GM12878 (cell line): Measurements from ENCODE around the gene CREB3L4. TPM values are rescaled to one million over a fixed set of nuclear protein-coding genes. Genes with fewer than 3 reads are reported as not detected.

Experiments used
- ATAC-seq: fragments of 200-7000 bp; cut with Tn5 transposase; 3 replicates; pipeline ENCODE4 v1.9.1; 2020; ENCODE audit warnings: mild to moderate bottlenecking, moderate library complexity
- BruUV-seq: library from RNA; stranded (reverse); fragments of 400-500 nt; replicated peaks from 2 replicates; lab custom pipeline; 2021; lab: Mats Ljungman, UMichigan
- CTCF ChIA-PET: fragments of 300-600 bp; sonication (Branson Sonifier 250); formaldehyde crosslinking; extraction: SDS; loops from one replicate; lab custom pipeline; 2021; ENCODE audit warnings: inconsistent platforms; lab: Yijun Ruan, JAX
- POLR2A ChIA-PET: fragments of 350-600 bp; formaldehyde crosslinking; extraction: SDS; loops from one replicate; lab custom pipeline; 2021; ENCODE audit warnings: inconsistent platforms; lab: Charles Lee
- RAD21 ChIA-PET: fragments of 300-600 bp; sonication (Branson Sonifier 250); formaldehyde crosslinking; loops from one replicate; lab custom pipeline; 2023; ENCODE audit warnings: antibody characterized with exemption; ENCODE audit not compliant: unreplicated experiment; lab: Charles Lee
- SMC1A ChIA-PET: fragments of 300-600 bp; sonication (Branson Sonifier 250); formaldehyde crosslinking; loops from one replicate; lab custom pipeline; 2023; ENCODE audit not compliant: unreplicated experiment, uncharacterized antibody; lab: Charles Lee
- DNase-seq: peaks from one replicate; pipeline ENCODE4 v3.0.0-alpha.2; 2011; ENCODE audit warnings: low read depth, low spot score
- FAIRE-seq: peaks from 3 replicates; lab custom pipeline; 2011; peaks lifted over from hg19 to GRCh38; lab: Jason Lieb, UNC
- H2AFZ ChIP-seq: 2 replicates; pipeline ENCODE4 v1.6.0; 2011; ENCODE audit warnings: low read depth, low read length, control low read depth; ENCODE audit not compliant: control insufficient read depth
- H3K27ac ChIP-seq: 2 replicates; pipeline ENCODE4 v1.5.1; 2011; ENCODE audit warnings: control low read depth; ENCODE audit not compliant: control insufficient read depth, insufficient read depth
- H3K27me3 ChIP-seq, 2 experiments: replicated peaks in 1 of 2; 2 replicates each; pipeline versions ENCODE4 v1.6.0 to v1.6.1; 2011; ENCODE audit warnings: low read length in 1 of 2; ENCODE audit not compliant: control insufficient read depth in 2 of 2, insufficient read depth in 2 of 2
- H3K36me3 ChIP-seq, 2 experiments: 2 replicates each; pipeline ENCODE4 v1.5.1; 2011; ENCODE audit warnings: low read length in 1 of 2; ENCODE audit not compliant: control insufficient read depth in 2 of 2, insufficient read depth in 2 of 2
- H3K4me1 ChIP-seq: 2 replicates; pipeline ENCODE4 v1.6.1; 2011; ENCODE audit warnings: mild to moderate bottlenecking, low read length, moderate library complexity, mixed read lengths; ENCODE audit not compliant: control insufficient read depth, insufficient read depth
- H3K4me2 ChIP-seq: 2 replicates; pipeline ENCODE4 v1.6.0; 2011; ENCODE audit warnings: control low read depth; ENCODE audit not compliant: control insufficient read depth, insufficient read depth
- H3K4me3 ChIP-seq: fragments of 200-600 bp; sonication (generic); 2 replicates; pipeline ENCODE4 v1.5.1; 2016
- H3K79me2 ChIP-seq: 2 replicates; pipeline ENCODE4 v1.6.0; 2011; ENCODE audit warnings: low read length; ENCODE audit not compliant: control insufficient read depth, insufficient read depth
- H3K9ac ChIP-seq: 2 replicates; pipeline ENCODE4 v1.8.0; 2011; ENCODE audit warnings: low read length, control low read depth, mixed read lengths; ENCODE audit not compliant: control insufficient read depth, insufficient read depth
- H3K9me3 ChIP-seq: replicated peaks from 3 replicates; pipeline ENCODE4 v1.5.1; 2011; ENCODE audit warnings: mild to moderate bottlenecking, low read length; ENCODE audit not compliant: control insufficient read depth, insufficient read depth
- H4K20me1 ChIP-seq: 2 replicates; pipeline ENCODE4 v1.6.0; 2011; ENCODE audit not compliant: control insufficient read depth, insufficient read depth
- ATF7 ChIP-seq: fragments of 450-650 bp; IDR thresholded peaks from 2 replicates; pipeline ENCODE4 v1.6.1; 2016; ENCODE audit warnings: low read depth, mild to moderate bottlenecking
- NR2C2 ChIP-seq: IDR thresholded peaks from 2 replicates; pipeline ENCODE4 v1.6.1; 2011; ENCODE audit warnings: borderline replicate concordance, low read depth; ENCODE audit not compliant: control insufficient read depth, insufficient read length
- ZSCAN29 ChIP-seq: fragments of 450-650 bp; IDR thresholded peaks from 2 replicates; pipeline ENCODE4 v1.6.1; 2017; ENCODE audit warnings: mild to moderate bottlenecking, moderate library complexity
- WGBS: methylation state at CpG from one replicate; pipeline ENCODE4 v1.1.6; 2016; ENCODE audit warnings: low lambda C conversion rate; ENCODE audit not compliant: insufficient replicate concordance, insufficient coverage; ENCODE audit errors: missing lambda C conversion rate; 5-methylcytosine and 5-hydroxymethylcytosine counted together
- in situ Hi-C: fragments of 300-500 bp; cut with MboI; formaldehyde crosslinking; loops from 9 replicates; pipeline ENCODE4 v1.14.3; 2018; ENCODE audit warnings: mixed read lengths
- intact Hi-C: fragments of 100-400 bp; cut with micrococcal nuclease; formaldehyde crosslinking; loops from one replicate; pipeline ENCODE4 v1.14.2; 2022; ENCODE audit not compliant: unreplicated experiment
- polyA plus RNA-seq, 11 experiments: library from polyadenylated mRNA; depleted of rRNA in 4 of 11; unstranded in 6 of 11; stranded (reverse) in 5 of 11; fragments of >200 nt; fragmentation: Nextera tagmentation in 4 of 11; fragmentation: Illumina TruSeq in 1 of 11; extraction: Ambion mirVana in 4 of 11; extraction: Trizol in 1 of 11; gene quantifications; 1 replicate in 1 of 11; 2 replicates in 10 of 11; pipeline versions ENCODE4 v1.2.1 to v1.2.3, GENCODE V29; 2011 to 2016; ENCODE audit warnings: inconsistent platforms in 2 of 11, missing spikeins in 2 of 11, low read depth in 1 of 11
- total RNA-seq, 4 experiments: library from RNA; depleted of rRNA in 3 of 4; stranded (reverse); fragments of >200 nt in 3 of 4; fragmentation: Illumina TruSeq in 1 of 4; extraction: Trizol in 1 of 4; gene quantifications; 2 replicates each; pipeline versions ENCODE4 v1.2.1 to v1.2.3, GENCODE V29; 2013 to 2021
- TF ChIP-seq, protein P1 (sequence below): fragments of 450-650 bp; IDR thresholded peaks from 2 replicates; pipeline ENCODE4 v1.6.1; 2017; ENCODE audit warnings: mild to moderate bottlenecking, low read depth, inconsistent platforms; ENCODE audit not compliant: poor library complexity, severe bottlenecking

Gene CREB3L4
- total and polyA plus RNA-seq, 10 of the 15 experiments (the other 5 are each of a cell fraction or from before 2014, with no cell fraction given): 9.7 to 14.0 (median 12.1) TPM

GRCh38 chr1:153926405-153926804 is 41.3 kb upstream of the CREB3L4 start:
- no peak for DNase-seq
- ChIA-PET RAD21 (no interaction called here), CTCF (interaction anchor here (0.6 to 1.5 kb wide), 2 partner anchors 58 to 105 kb away, joined by 3 to 5 read pairs; no protein-coding TSS in a partner anchor)
- intact Hi-C loops (no loop called here), in situ Hi-C loops (no loop called here)
- no peak overlapping the region for H3K4me2 ChIP-seq
- TF ChIP-seq ZSCAN29 (no peak), NR2C2 (no peak), ATF7 (0 out of 2 replicates have a peak, but pooled peaks have one; percentile 22)
- TF ChIP-seq, protein P1, sequence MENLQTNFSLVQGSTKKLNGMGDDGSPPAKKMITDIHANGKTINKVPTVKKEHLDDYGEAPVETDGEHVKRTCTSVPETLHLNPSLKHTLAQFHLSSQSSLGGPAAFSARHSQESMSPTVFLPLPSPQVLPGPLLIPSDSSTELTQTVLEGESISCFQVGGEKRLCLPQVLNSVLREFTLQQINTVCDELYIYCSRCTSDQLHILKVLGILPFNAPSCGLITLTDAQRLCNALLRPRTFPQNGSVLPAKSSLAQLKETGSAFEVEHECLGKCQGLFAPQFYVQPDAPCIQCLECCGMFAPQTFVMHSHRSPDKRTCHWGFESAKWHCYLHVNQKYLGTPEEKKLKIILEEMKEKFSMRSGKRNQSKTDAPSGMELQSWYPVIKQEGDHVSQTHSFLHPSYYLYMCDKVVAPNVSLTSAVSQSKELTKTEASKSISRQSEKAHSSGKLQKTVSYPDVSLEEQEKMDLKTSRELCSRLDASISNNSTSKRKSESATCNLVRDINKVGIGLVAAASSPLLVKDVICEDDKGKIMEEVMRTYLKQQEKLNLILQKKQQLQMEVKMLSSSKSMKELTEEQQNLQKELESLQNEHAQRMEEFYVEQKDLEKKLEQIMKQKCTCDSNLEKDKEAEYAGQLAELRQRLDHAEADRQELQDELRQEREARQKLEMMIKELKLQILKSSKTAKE: no peak
- TF ChIP-seq, all 136 proteins: peak for 1
- Histone ChIP-seq H3K4me1 (peaks cover 18% of the 10 kb centered on the region), H3K27me3 (no peaks in the 10 kb centered on the region), H3K9ac (no peak overlapping the region), H3K36me3 (peaks cover 1 to 6% of the 10 kb centered on the region in 2 experiments; a peak in 2 of 4 replicates), H3K27ac (no peak overlapping the region), H3K4me3 (no peak overlapping the region), H4K20me1 (no peaks in the 10 kb centered on the region), H3K9me3 (no peaks in the 10 kb centered on the region), H3K79me2 (peaks cover 19% of the 10 kb centered on the region), H2AFZ (no peak overlapping the region)
- ChIA-PET POLR2A (interaction anchor here (0.6 to 10.1 kb wide), 5 partner anchors 18 to 401 kb away, joined by 3 to 83 read pairs (median 4); partner anchors contain the start of genes DENND4B and SLC39A1), SMC1A (interaction anchor here (3.8 kb wide), 1 partner anchor 18 kb away, joined by 16 read pairs; no protein-coding TSS in a partner anchor)
- no TSS peak for BruUV-seq
- FAIRE-seq (no peak), ATAC-seq (no peak)
- WGBS: 97% methylated on average over 4 of the region's 4 CpGs
